OCI-LY7 (cell line): ENCODE data around the gene ADAMTS20. TPM values are rescaled to one million over a fixed set of nuclear protein-coding genes. Genes with fewer than 3 reads are reported as not detected.

Source experiments
- BruUV-seq: library from RNA; stranded (reverse); fragments of 400-500 nt; replicated peaks from 2 replicates; lab custom pipeline; 2021; lab: Mats Ljungman, UMichigan
- CTCF ChIA-PET: fragments of 300-600 bp; sonication (Branson Sonifier 250); formaldehyde crosslinking; loops from one replicate; lab custom pipeline; 2022; ENCODE audit warnings: antibody characterized with exemption; ENCODE audit not compliant: unreplicated experiment; lab: Charles Lee
- POLR2A ChIA-PET: fragments of 300-600 bp; sonication (Branson Sonifier 250); formaldehyde crosslinking; loops from one replicate; lab custom pipeline; 2022; ENCODE audit warnings: antibody characterized with exemption; lab: Charles Lee
- DNase-seq: peaks from one replicate; pipeline ENCODE4 v3.0.0-alpha.2; 2015; ENCODE audit warnings: low spot score
- H2AFZ ChIP-seq: fragments of 200-600 bp; sonication (generic), shearing (Covaris generic); 2 replicates; pipeline ENCODE4 v1.6.1; 2014; ENCODE audit warnings: mild to moderate bottlenecking, antibody characterized with exemption, low read length, moderate library complexity
- H3K27ac ChIP-seq: fragments of 200-600 bp; sonication (generic); 2 replicates; pipeline ENCODE4 v1.5.1; 2014; ENCODE audit warnings: mixed run types, low read depth, mild to moderate bottlenecking, moderate library complexity, low read length, inconsistent platforms; ENCODE audit not compliant: poor library complexity, severe bottlenecking
- H3K36me3 ChIP-seq: fragments of 200-600 bp; sonication (generic); 2 replicates; pipeline ENCODE4 v1.6.1; 2014; ENCODE audit warnings: mild to moderate bottlenecking, antibody characterized with exemption, low read length, moderate library complexity, mixed read lengths; ENCODE audit not compliant: insufficient read depth
- H3K4me1 ChIP-seq: fragments of 200-600 bp; sonication (generic); 2 replicates; pipeline ENCODE4 v1.5.1; 2014; ENCODE audit warnings: mild to moderate bottlenecking, low read length; ENCODE audit not compliant: insufficient read depth, poor library complexity, severe bottlenecking
- H3K4me2 ChIP-seq: fragments of 200-600 bp; sonication (generic); 2 replicates; pipeline ENCODE4 v1.6.1; 2014; ENCODE audit warnings: mild to moderate bottlenecking, low read length
- H3K4me3 ChIP-seq: fragments of 200-600 bp; sonication (generic); 2 replicates; pipeline ENCODE4 v1.5.1; 2014; ENCODE audit warnings: mild to moderate bottlenecking, low read depth, low read length; ENCODE audit not compliant: poor library complexity, severe bottlenecking
- H3K79me2 ChIP-seq: fragments of 200-600 bp; sonication (generic); 2 replicates; pipeline ENCODE4 v1.6.1; 2016; ENCODE audit warnings: low read depth, mild to moderate bottlenecking, low read length, moderate library complexity, mixed read lengths; ENCODE audit not compliant: insufficient read depth
- H3K9me2 ChIP-seq: fragments of 200-600 bp; sonication (generic); 2 replicates; pipeline ENCODE4 v1.6.1; 2016; ENCODE audit warnings: mild to moderate bottlenecking, low read length, mixed read lengths; ENCODE audit not compliant: insufficient read depth
- H3K9me3 ChIP-seq: fragments of 200-600 bp; sonication (generic); 2 replicates; pipeline ENCODE4 v1.6.1; 2014; ENCODE audit warnings: mild to moderate bottlenecking, mixed run types, low read length, mixed read lengths
- H4K20me1 ChIP-seq: fragments of 200-600 bp; sonication (generic); 2 replicates; pipeline ENCODE4 v1.6.1; 2014; ENCODE audit warnings: mild to moderate bottlenecking, antibody characterized with exemption, low read length, moderate library complexity, mixed read lengths; ENCODE audit not compliant: insufficient read depth
- EZH2phosphoT487 ChIP-seq: fragments of 200-600 bp; sonication (generic); IDR thresholded peaks from 2 replicates; pipeline ENCODE4 v1.6.1; 2018; ENCODE audit warnings: low read depth, borderline replicate concordance, mild to moderate bottlenecking, mixed run types, antibody characterized with exemption, low read length, moderate library complexity, mixed read lengths
- intact Hi-C: fragments of 100-400 bp; cut with micrococcal nuclease; formaldehyde crosslinking; loops from one replicate; pipeline ENCODE4 v1.10.0; 2022; ENCODE audit not compliant: unreplicated experiment
- total RNA-seq, 2 experiments: library from RNA; depleted of rRNA in 1 of 2; stranded (reverse); fragments of >200 nt in 1 of 2; shearing (Covaris generic) in 1 of 2; gene quantifications; 2 replicates each; pipeline ENCODE4 v1.2.3, GENCODE V29; 2014 to 2022
- TF ChIP-seq, protein P1 (sequence below): fragments of 200-600 bp; sonication (generic); conservative IDR thresholded peaks from 2 replicates; pipeline ENCODE4 v1.5.1; 2014; ENCODE audit warnings: mild to moderate bottlenecking, antibody characterized with exemption, low read length, moderate library complexity, mixed read lengths

Gene ADAMTS20
- total RNA-seq, 2 experiments from 2014 or later, result not detected

DNA sequence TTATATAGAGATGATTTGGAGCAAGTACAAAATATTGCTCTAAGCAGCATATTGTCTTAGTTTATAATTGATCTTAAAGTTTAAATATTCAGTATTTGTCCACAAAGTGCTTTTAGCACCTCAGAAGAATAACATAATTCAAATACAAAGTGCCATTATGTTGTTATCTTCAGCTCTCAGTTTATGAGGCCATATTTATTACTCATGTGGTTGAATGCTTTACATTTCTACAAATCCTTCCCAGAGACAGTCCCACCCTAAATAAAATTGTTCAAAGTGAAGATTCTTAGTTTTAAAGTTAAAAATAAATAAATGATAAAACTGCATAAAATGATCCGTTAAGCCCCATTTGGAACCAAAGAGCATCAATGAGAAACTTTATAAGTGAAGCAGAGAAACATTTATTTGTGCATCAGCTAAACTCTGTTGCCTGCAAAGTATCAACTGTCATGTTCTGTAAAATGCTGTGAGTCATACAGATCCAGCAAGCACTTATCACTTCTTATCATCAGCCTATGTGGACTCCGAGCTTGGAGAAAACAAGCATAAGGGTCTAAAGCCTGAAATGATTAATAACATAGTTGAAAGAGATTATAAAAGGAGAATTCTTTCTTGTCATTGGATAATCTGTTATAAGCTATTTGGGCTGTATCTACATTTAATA lies 218.9 kb downstream of the ADAMTS20 start:
- Histone ChIP-seq H3K4me2 (no peak overlapping the region), H3K9me3 (no peaks in the 10 kb centered on the region), H3K4me1 (no peaks in the 10 kb centered on the region), H4K20me1 (no peaks in the 10 kb centered on the region), H3K79me2 (no peaks in the 10 kb centered on the region), H3K4me3 (no peak overlapping the region), H3K27ac (no peak overlapping the region), H3K36me3 (no peaks in the 10 kb centered on the region), H2AFZ (no peak overlapping the region), H3K9me2 (no peaks in the 10 kb centered on the region)
- ChIA-PET POLR2A (no interaction called here), CTCF (no interaction called here)
- TF ChIP-seq EZH2phosphoT487, result no peak
- TF ChIP-seq, protein P1, sequence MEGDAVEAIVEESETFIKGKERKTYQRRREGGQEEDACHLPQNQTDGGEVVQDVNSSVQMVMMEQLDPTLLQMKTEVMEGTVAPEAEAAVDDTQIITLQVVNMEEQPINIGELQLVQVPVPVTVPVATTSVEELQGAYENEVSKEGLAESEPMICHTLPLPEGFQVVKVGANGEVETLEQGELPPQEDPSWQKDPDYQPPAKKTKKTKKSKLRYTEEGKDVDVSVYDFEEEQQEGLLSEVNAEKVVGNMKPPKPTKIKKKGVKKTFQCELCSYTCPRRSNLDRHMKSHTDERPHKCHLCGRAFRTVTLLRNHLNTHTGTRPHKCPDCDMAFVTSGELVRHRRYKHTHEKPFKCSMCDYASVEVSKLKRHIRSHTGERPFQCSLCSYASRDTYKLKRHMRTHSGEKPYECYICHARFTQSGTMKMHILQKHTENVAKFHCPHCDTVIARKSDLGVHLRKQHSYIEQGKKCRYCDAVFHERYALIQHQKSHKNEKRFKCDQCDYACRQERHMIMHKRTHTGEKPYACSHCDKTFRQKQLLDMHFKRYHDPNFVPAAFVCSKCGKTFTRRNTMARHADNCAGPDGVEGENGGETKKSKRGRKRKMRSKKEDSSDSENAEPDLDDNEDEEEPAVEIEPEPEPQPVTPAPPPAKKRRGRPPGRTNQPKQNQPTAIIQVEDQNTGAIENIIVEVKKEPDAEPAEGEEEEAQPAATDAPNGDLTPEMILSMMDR, result no peak
- DNase-seq, result no peak
- BruUV-seq, result no TSS peak
- intact Hi-C loops, result no loop called here

DNA sequence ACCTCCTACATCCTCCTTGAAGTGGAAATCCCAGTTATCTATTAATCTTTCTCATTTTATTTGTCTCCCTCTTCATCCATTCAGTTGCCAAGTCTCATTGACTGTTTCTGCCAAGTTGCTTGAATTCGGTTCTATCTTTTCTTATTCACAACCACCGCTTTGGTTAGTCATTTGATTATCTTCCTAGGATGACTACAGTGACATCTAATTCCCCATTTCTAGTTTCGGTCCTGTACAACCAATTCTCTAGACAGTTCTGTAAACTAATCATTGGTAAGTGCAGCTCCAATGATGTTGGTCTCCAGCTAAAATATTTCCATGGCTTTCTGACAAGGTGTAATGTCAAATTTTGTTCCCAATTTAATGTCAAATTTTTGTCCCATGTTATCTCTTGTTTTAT lies 220.1 kb downstream of the ADAMTS20 start:
- POLR2A ChIA-PET, result interaction anchor here (0.9 kb wide), 1 partner anchor 17 kb away, joined by 3 read pairs; no protein-coding TSS in a partner anchor
- no peak for DNase-seq
- TF ChIP-seq EZH2phosphoT487, result no peak
- TF ChIP-seq, protein P1, result no peak
- Histone ChIP-seq H2AFZ (no peak overlapping the region), H3K9me3 (no peaks in the 10 kb centered on the region), H3K4me2 (no peak overlapping the region), H3K4me3 (no peak overlapping the region), H3K4me1 (no peaks in the 10 kb centered on the region), H3K79me2 (no peaks in the 10 kb centered on the region), H3K36me3 (no peaks in the 10 kb centered on the region), H4K20me1 (no peaks in the 10 kb centered on the region), H3K27ac (no peak overlapping the region), H3K9me2 (no peaks in the 10 kb centered on the region)
- CTCF ChIA-PET, result no interaction called here
- BruUV-seq, result no TSS peak
- intact Hi-C loops, result no loop called here

DNA sequence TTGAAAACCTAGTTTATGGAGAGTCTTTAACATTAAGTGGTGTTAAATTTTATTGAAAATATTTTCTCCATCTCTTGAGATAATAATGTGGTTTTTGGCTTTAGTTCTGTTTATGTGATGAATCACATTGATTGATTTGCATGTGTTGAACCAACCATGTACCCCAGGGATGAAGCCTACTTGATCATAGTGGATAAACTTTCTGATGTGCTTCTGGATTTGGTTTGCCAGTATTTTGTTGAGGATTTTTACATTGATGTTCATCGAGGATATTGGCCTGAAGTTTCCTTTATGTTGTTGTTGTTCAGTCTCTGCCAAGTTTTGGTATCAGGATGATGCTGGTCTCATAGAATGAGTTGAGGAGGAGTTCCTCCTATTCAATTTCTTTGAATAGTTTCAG lies 222.6 kb downstream of the ADAMTS20 start:
- Histone ChIP-seq H4K20me1 (no peaks in the 10 kb centered on the region), H3K9me3 (no peaks in the 10 kb centered on the region), H3K79me2 (no peaks in the 10 kb centered on the region), H3K36me3 (no peaks in the 10 kb centered on the region), H3K4me1 (no peaks in the 10 kb centered on the region), H3K4me3 (no peak overlapping the region), H3K9me2 (no peaks in the 10 kb centered on the region), H2AFZ (no peak overlapping the region), H3K27ac (no peak overlapping the region), H3K4me2 (no peak overlapping the region)
- POLR2A ChIA-PET, result interaction anchor here (2.3 kb wide), 1 partner anchor 8 kb away, joined by 7 read pairs; no protein-coding TSS in a partner anchor
- intact Hi-C loops, result no loop called here
- DNase-seq, result no peak
- CTCF ChIA-PET, result no interaction called here
- no TSS peak for BruUV-seq
- no peak for TF ChIP-seq EZH2phosphoT487
- TF ChIP-seq, protein P1, result no peak
